Epidermal melanocyte (primary cell): ENCODE data around the gene OR4C5.
"Not testable (repeated sequence)": the region's sequence is repeated elsewhere in the genome, so short reads cannot be mapped to it uniquely, and the experiment has no call there.

Experiments used
- DNase-seq: peaks from one replicate; pipeline ENCODE4 v3.0.0; 2011; ENCODE audit warnings: low spot score; ENCODE audit not compliant: insufficient read length

Gene OR4C5

GRCh38 chr11:48366365-48366764, at the start of gene OR4C5:
TSS of gene OR4C5 (minus strand) at chr11:48366465. CDS start at chr11:48366465, 0 bp downstream.
- DNase-seq: no peak

DNA sequence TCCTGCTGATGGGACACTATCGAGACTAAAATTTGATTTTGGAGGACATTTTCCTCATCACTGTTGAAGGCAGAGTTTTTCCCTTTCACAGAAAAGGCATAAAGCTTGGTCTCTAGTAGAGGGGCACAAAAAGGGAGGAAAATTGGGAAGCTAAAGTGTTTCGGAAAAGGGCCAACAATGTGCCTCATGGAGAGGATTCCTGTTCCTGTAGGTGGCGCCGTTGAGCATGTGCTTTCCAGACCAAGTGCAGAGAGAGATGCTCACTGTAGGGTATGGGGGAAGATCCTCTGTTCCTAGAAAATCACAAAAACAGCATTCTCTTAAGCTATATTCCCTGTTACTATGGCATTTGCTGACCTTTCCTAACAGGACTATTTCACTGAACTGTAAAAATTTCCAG, 18.4 kb upstream of the OR4C5 start:
- no peak for DNase-seq

DNA sequence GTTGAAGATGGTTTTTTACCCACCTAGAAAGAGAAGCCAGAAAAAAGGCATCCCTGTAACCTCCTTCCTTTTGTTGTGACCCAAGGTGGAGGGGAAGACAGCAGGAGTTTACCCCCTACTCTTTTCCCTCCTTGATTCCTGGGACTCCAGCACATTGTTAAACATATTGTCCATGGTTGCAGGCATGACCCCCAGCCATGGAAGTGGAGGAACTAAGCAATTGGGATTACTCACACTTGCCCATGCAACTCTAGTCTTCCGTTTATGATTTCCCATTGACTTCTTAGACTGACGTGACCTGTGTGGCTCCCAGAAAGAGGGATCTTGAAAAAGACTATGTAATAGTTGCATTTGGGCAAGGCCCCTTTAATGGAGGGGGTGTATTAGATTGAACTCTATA, 17.9 kb upstream of the OR4C5 start:
- DNase-seq: not testable (repeated sequence)

GRCh38 chr11:48361289-48361688, 5.0 kb downstream of the OR4C5 start:
- not testable (repeated sequence) for DNase-seq

DNA sequence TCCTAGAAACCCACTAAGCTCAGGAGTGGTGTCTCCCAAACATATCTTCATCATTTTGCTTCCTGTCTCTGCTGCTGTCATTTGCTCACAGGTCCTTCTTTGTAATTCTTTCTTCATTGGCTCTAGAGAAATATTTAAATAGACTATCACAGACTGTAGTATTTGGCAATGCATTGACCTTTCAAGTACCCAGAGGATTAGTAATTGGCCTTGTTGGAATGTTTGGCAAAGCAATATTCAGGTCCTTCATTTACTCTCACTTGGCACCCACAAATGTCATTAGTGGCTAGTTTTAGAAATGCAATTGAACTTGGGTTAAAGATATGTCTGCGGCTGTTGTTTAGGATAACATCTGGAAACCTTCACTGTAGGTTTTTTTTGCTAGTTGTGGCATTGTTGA, 11.6 kb downstream of the OR4C5 start:
- DNase-seq: no peak

GRCh38 chr11:48354013-48354412, 12.3 kb downstream of the OR4C5 start:
- no peak for DNase-seq

GRCh38 chr11:48346286-48346685, 20.0 kb downstream of the OR4C5 start:
- not testable (repeated sequence) for DNase-seq

DNA sequence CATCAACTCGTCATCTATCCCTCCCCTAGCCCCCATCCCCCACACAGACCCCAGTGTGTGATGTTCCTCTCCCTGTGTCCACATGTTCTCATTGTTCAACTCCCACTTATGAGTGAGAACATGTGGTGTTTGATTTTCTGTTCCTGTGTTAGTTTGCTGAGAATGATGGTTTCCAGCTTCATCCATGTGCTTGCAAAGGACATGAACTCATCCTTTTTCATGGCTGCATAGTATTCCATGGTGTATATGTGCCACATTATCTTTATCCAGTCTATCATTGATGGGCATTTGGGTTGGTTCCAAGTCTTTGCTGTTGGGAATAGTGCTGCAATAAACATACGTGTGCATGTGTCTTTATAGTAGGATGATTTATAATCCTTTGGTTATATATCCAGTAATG, 23.8 kb downstream of the OR4C5 start:
- DNase-seq: not testable (repeated sequence)

- no peak for DNase-seq
These were observed 24.8 kb downstream of the OR4C5 start for GRCh38 chr11:48341466-48341865.

DNA sequence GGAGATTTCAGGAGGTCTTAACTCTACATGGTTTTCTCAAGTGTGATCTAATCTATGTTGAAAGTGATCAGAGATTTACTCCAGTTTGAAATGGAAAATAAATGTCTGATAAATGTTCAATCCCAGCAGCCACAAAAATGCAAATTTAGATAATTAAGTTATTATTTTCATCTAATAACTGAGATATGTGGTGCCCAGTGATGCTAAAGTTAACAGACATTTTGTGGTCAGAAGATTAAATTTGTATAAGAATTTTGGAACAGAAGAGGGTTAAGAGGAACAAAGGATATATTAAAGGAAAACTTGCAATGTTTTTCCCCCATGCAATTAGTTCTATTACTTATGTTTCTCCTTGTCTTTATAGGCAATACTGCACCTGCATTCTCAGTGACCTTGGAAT, 41.6 kb downstream of the OR4C5 start, which contains the start of gene OR4C3:
Gene OR4C3 (plus strand): TSS at position 301 of the 400 bp plus-strand sequence. CDS start 102 bp downstream, outside the sequence.
- DNase-seq: not testable (repeated sequence)

- DNase-seq: not testable (repeated sequence)
These were observed 46.5 kb downstream of the OR4C5 start for GRCh38 chr11:48319813-48320212.
